HG02571 (cell line): ENCODE measurements around the gene ENTREP1.

ENCODE experiments used
- ATAC-seq: cut with Tn5 transposase; IDR thresholded peaks from one replicate; pipeline ENCODE4 v1.9.1; 2021; ENCODE audit warnings: mild to moderate bottlenecking, moderate library complexity; ENCODE audit not compliant: unreplicated experiment

ENTREP1 gene

DNA sequence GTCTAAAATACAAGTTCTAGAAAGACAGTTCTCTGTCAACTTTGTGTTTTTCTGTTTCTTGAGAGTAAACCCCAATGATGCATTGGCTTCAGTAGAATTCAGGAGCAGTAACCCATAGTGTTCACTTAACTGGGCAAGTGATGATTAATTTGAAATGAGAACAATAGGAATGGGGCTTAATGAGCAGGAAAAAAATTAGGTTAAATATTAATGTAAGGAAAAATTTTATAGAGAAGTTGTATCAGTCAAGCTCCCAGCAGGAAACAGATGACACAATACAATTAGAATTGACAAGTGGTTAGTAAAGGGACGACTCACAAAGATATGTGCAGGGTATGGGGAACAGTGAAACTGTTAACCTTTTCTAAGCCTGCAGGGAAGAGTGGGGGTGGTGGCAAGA is 38.2 kb downstream of the ENTREP1 start:
- no peak for ATAC-seq

DNA sequence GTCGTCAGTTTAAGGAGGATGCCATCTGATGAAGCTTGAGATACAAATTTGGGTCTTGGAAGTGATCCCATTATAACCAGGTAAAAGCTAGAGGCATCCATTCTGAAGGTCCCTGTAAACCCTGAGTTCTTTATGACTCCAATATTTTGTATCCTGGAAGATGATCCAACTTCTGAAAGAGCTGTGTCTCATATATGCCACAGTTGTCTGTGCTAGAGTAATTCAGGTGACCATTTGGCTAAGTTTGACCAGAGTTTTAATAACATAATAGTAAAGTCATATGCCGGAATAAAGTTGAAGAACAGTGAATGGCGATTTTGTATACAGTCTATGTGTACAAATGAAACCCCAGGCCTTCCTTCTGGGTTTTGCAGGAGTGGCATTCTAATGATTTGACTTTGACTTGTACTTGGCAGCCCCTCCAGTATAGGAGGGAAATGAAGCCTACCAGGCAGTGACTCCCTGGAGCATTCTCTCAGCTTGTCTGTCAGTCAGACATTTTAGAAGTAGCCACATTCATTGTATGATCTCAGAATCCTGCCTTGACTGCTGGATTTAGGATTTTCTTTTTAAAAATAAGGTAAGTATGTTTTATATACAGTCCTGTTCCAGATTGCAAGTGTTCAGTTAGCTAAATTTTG is 39.6 kb downstream of the ENTREP1 start:
- ATAC-seq = no peak

- no peak for ATAC-seq
Observed at GRCh38 chr9:69370430-69370829, 45.4 kb downstream of the ENTREP1 start.

DNA sequence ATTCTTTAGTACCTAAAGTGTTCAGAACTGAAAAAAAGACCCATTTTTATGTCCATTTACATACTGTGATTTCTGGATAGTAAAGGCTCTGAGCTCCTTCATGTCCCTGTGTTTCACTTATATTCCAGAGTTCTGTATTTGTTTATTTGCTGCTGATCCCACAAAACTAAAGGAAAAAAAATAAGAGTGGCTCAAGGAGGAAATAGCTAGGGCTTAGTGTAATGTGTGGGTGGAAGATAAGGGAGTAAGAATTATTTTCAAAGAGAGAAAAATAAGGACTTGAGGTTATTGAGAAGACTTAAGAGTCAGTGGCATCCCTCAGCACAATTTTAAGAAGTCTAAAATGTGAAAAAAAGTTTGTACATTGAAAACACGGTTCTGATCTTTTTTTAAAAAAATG is 46.0 kb downstream of the ENTREP1 start:
- no peak for ATAC-seq

DNA sequence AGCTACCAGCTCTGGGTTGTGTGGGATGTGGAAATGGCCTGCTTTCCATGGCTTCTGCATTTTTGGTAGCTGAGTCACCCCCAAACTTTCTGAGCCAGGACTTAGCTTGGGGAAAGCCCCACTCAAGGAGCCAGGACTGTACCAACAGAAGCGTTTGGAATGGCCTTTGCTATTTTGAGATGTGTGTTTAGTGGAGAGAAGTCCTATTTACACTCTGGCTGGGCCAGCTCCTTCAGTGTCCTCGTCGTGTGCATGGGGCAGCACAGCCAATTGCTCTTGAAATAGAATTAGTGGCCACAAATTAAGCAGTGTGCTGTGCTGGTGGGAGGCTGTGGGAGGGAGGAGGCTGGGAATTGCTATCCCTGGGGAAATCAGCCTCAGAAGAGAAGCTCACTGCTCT is 51.6 kb downstream of the ENTREP1 start:
- ATAC-seq = no peak

- no peak for ATAC-seq
Observed at GRCh38 chr9:69377291-69377690, 52.3 kb downstream of the ENTREP1 start.

- ATAC-seq = no peak
Observed at GRCh38 chr9:69377981-69378380, 53.0 kb downstream of the ENTREP1 start.

DNA sequence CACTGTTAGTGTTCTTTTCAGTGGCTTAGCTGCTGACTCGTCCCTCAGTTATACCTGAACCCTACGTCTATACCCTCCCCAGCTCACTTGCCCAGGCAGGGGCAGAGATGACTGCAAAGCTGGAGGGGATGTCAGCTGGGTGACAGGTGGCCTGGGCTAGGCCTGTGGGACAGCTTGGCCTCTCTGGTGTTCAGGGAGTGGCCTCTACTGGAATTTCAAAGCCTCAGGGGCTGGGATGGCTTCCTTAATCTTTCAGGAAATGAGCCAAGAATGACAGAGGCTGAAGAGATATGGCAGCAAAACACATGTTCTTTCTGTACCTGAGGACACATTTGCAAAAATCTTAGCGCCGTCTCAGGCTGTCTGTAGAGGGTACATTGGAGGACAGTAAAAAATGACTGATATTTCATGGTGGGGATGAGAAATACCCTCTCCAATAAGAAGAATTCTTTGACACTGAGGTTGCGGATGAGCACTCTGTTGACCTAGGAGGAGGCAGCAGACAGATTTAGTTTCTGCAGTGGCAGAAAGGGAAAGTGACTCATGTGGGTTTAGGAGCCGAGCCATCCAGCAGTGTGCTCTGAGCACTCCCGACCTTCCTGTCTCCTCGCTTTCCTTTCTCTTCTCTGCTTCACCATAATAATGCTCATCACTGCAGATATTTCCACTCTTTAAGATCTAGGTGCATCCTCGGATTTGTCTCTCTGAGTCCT is 54.4 kb downstream of the ENTREP1 start:
- ATAC-seq = no peak

DNA sequence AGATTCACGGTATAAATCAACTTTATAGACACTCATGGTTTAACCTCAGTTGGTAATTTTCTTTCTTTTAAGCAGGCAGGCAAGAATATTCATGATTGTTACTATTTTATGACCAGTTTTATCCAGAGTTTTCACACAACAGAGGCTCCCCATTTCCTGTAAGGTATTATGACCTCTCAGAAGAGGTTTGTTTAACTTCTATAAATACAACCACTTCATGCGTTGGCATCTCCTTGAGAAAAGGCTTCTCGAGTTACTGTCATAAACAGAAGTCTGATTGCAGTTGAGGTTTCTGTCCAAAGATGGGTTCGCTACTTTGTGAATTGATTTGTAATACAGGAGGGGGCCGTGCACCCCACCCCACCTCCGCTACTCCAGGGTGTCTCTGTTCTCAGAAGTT is 55.3 kb downstream of the ENTREP1 start:
- ATAC-seq = no peak

- no peak for ATAC-seq
Observed at GRCh38 chr9:69380811-69381210, 55.8 kb downstream of the ENTREP1 start.

- no peak for ATAC-seq
Observed at GRCh38 chr9:69382135-69382534, 57.1 kb downstream of the ENTREP1 start.

GRCh38 chr9:69385581-69386033 is 60.6 kb downstream of the ENTREP1 start:
- ATAC-seq = no peak

DNA sequence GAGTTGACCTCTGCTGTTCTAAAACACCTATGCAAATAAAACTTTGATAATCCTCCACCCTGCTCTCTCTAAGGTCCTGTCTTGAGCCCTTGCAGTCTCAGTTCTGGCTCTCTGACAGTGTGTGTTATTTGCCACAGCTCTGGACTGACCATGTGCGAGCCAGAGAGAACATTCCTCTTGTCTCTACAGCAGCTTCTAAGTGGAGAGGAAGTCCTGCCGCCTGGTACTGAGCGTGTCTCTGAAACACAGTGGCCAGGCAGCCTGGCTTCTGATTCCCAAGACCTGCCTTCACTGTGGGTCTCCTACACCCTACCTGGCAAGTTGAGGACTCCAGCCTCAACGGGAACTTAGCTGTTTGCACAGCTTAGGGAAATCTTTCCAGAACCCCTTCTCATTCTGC is 61.6 kb downstream of the ENTREP1 start:
- no peak for ATAC-seq

DNA sequence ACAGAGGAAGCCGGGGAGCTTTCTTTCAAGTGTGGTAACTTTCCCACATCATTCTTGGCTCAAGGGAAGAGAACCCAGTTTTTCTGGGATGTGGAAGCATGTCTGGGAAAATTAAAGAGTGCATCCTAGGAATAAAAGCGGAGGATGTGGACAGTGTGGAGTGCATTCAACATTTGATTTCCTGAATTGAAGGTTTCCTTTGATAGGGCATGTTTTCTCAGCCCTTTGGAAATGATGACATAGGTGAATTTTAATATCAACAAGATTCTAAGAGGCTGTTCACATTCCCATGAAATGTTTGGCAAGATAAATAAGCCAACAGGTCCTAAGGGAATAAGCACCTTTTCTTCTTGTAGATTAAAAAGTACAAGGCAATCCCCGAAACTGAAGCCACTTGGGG is 63.6 kb downstream of the ENTREP1 start:
- no peak for ATAC-seq

- no peak for ATAC-seq
Observed at GRCh38 chr9:69389437-69389995, 64.5 kb downstream of the ENTREP1 start.

DNA sequence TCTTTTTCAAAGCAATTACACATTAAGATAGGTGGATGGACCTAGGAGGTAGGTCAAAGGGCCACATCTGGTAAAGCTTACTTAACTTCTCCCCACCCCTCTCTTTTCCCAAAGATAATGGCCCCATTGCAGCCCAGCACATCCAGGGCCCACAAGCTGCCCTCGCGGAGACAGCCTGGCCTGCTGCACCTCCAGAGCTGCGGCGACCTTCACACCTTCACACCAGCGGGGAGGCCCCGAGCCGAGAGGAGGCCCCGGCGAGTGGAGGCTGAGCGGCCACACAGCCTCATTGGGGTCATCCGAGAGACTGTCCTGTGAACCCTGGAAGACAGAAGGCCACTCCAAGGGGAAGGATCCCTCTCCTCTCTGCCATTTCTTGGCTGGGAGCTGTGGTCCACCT is 66.5 kb downstream of the ENTREP1 start:
- ATAC-seq = no peak

DNA sequence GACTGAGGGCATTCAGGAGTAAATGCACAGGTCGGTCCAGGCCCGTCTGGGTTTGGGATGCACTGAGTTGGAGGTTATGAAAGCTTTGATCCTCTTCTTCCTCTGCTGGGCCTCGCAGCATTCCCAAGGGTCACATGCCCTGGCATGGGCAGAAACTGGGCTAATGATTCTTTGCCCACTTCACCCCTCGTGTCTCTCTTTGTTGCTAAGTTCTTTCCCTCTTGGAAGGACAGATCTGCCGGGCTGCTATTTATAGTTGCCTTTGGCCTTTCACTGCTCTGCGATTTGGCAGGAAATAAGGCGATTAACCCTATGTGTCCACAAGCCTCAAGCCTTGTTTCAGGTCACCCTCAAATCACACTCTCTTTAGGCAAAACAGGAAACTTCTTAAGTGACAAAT is 66.9 kb downstream of the ENTREP1 start:
- ATAC-seq = no peak

GRCh38 chr9:69392826-69393225 is 67.8 kb downstream of the ENTREP1 start:
- no peak for ATAC-seq

DNA sequence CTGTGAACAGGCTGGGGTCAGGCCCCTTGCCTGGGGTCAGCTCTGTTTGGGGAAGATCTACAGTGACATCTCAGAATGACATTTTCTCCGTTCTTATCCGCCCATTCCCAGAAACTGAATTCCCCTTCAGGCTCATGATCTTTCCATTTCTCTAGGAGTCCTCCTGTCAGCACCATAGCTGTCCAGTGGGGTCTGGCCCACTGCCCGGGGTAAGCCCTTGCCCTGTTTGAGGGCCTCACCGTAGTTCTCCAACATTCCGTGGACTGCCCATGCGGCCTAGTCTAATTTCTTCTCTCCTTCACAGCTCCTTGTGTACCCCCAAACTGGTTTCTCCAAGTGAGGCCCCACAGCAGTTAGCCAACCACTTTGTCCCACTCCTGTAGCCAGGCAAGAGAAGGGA is 68.4 kb downstream of the ENTREP1 start:
- no peak for ATAC-seq

GRCh38 chr9:69395718-69396117 is 70.7 kb downstream of the ENTREP1 start:
- no peak for ATAC-seq

DNA sequence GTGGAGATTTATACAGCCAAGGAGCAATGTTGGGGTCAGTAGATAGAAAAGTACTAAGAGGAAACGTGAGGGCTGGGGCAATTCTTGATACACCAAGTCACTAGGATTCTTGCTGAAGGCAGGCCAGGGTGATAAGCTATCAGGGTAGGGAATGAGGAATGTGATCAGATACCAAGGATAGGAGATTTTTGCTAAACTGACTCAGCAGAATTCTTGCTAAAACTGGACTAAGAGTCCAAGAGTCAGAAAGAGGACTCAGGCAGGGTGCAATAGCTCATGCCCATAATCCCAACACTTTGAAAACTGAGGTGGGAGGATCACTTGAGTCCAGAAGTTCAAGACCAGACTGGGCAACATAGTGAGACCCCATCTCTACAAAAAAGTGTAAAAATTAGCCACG is 71.7 kb downstream of the ENTREP1 start:
- no peak for ATAC-seq
